MM.1S (cell line): Measurements from ENCODE around the gene IPO7.

Source experiments
- EZH2 ChIP-seq: fragments of 300-600 bp; sonication (generic); optimal IDR thresholded peaks from 2 replicates; pipeline ENCODE3; 2017; ENCODE audit warnings: low read depth, mild to moderate bottlenecking, antibody characterized with exemption, low read length, mixed read lengths
- EZH2phosphoT487 ChIP-seq: fragments of 300-600 bp; sonication (generic); IDR thresholded peaks from 2 replicates; pipeline ENCODE4 v1.6.1; 2018; ENCODE audit warnings: antibody characterized with exemption, low read length
- TF ChIP-seq, protein P1 (sequence below): fragments of 300-600 bp; sonication (generic); IDR thresholded peaks from 2 replicates; pipeline ENCODE4 v1.5.1; 2016; ENCODE audit warnings: antibody characterized with exemption, low read length, mixed read lengths

DNA sequence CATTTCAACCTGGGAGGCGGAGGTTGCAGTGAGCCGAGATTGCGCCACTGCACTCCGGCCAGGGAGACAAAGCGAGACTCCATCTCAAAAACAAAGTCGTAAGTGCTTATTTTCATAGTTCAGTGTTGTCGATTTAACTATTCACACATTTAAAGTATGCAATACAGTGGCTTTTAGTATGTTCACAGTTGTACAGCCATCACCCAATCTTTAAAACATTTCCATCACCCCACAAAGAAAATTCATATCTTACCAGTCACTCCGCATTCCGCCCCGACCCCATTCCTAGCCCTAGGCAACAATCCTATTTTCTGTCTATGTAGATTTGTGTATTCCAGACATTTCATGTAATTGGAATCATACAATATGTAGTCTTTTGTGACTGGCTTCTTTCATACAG, 11.9 kb downstream of the IPO7 start:
- TF ChIP-seq, protein P1, sequence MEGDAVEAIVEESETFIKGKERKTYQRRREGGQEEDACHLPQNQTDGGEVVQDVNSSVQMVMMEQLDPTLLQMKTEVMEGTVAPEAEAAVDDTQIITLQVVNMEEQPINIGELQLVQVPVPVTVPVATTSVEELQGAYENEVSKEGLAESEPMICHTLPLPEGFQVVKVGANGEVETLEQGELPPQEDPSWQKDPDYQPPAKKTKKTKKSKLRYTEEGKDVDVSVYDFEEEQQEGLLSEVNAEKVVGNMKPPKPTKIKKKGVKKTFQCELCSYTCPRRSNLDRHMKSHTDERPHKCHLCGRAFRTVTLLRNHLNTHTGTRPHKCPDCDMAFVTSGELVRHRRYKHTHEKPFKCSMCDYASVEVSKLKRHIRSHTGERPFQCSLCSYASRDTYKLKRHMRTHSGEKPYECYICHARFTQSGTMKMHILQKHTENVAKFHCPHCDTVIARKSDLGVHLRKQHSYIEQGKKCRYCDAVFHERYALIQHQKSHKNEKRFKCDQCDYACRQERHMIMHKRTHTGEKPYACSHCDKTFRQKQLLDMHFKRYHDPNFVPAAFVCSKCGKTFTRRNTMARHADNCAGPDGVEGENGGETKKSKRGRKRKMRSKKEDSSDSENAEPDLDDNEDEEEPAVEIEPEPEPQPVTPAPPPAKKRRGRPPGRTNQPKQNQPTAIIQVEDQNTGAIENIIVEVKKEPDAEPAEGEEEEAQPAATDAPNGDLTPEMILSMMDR, result no peak
- TF ChIP-seq EZH2, result no peak
- TF ChIP-seq EZH2phosphoT487, result no peak
